Skeletal muscle satellite cell (primary cell): ENCODE measurements around the gene PDIK1L.

ENCODE experiments used
- H3K27me3 ChIP-seq: 2 replicates; pipeline ENCODE4 v1.7.0; 2013; ENCODE audit warnings: low read length; ENCODE audit not compliant: control insufficient read depth, insufficient read depth
- H3K36me3 ChIP-seq: 2 replicates; pipeline ENCODE4 v1.7.0; 2013; ENCODE audit warnings: mild to moderate bottlenecking, control low read depth, low read length; ENCODE audit not compliant: insufficient read depth
- H3K4me1 ChIP-seq: 2 replicates; pipeline ENCODE4 v1.7.0; 2013; ENCODE audit warnings: low read length; ENCODE audit not compliant: control insufficient read depth, insufficient read depth
- H3K4me2 ChIP-seq: 2 replicates; pipeline ENCODE4 v1.7.0; 2013; ENCODE audit warnings: mild to moderate bottlenecking, low read length
- H3K4me3 ChIP-seq: 2 replicates; pipeline ENCODE4 v1.7.0; 2013; ENCODE audit warnings: low read length
- H3K9ac ChIP-seq: 2 replicates; pipeline ENCODE4 v1.7.0; 2013; ENCODE audit warnings: mild to moderate bottlenecking, low read depth, low read length, moderate library complexity
- H3K9me3 ChIP-seq: replicated peaks from 2 replicates; pipeline ENCODE4 v1.7.0; 2013; ENCODE audit warnings: mild to moderate bottlenecking, control low read depth, low read length

PDIK1L gene

DNA sequence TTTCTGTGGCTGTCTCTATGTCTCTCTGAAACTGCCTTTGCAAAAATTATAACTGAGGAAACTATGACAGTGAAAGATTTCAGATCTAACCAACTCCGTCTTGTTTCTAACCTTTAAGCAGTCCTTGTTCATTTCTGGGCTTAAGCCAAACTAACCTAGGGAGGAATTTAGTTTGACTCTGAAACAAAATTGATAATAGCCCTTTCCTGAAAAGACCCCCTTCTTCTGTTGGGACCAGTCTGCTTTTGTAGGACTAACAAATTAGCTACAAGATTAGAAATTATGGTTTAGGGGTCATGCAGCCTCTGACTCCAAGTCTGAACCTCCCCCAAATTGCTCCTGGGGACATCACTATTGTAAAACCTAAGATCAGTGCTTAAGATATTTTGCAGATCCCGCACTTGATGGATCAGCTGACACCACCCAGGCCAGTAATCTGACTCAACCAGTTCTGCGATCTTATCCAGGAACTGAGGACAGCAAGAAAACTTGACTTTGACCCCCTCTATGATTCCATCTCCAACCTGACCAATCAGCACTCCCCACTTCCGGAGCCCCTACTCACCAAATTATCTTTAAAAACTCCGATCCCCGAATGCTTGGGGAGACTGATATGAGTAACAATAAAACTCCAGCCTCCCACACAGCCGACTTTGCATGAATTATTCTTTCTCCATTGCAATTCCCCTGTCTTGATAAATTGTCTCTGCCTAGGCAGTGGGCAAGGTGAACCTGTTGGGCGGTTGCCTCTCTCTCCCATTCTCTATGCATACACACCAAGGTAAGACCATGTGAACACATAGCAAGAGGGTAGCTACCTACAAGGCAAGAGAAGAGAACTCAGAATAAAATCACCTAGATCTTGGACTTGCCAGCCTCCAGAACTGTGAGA, 33.1 kb upstream of the PDIK1L start:
- Histone ChIP-seq H3K9me3 (no peaks in the 10 kb centered on the region), H3K36me3 (no peaks in the 10 kb centered on the region), H3K4me3 (no peak overlapping the region), H3K27me3 (peaks cover 56% of the 10 kb centered on the region), H3K4me1 (no peaks in the 10 kb centered on the region), H3K4me2 (no peak overlapping the region), H3K9ac (no peak overlapping the region)

DNA sequence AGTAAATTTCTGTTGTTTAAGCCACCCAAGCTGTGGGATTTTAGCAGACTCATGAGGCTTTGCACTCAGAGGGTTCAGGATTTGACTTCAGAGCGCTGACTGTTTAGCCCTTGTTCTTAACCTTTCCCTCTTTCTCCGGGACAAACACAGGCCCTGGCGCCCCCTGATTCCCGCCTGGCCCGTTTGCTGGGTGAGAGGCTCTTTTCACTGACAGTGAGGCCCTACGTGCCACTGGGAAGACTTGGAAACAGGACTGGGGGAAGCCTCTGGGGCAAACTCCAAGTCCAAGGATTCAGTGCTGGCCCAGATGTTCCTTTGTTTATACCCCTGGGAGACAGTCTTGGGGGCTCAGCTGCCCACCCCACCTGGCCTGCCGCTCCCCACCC, 32.5 kb upstream of the PDIK1L start:
- H3K4me3 ChIP-seq = no peak overlapping the region
- H3K4me1 ChIP-seq = no peaks in the 10 kb centered on the region
- H3K27me3 ChIP-seq = peaks cover 56% of the 10 kb centered on the region
- no peak overlapping the region for H3K4me2 ChIP-seq
- no peaks in the 10 kb centered on the region for H3K9me3 ChIP-seq
- H3K36me3 ChIP-seq = no peaks in the 10 kb centered on the region
- H3K9ac ChIP-seq = no peak overlapping the region

DNA sequence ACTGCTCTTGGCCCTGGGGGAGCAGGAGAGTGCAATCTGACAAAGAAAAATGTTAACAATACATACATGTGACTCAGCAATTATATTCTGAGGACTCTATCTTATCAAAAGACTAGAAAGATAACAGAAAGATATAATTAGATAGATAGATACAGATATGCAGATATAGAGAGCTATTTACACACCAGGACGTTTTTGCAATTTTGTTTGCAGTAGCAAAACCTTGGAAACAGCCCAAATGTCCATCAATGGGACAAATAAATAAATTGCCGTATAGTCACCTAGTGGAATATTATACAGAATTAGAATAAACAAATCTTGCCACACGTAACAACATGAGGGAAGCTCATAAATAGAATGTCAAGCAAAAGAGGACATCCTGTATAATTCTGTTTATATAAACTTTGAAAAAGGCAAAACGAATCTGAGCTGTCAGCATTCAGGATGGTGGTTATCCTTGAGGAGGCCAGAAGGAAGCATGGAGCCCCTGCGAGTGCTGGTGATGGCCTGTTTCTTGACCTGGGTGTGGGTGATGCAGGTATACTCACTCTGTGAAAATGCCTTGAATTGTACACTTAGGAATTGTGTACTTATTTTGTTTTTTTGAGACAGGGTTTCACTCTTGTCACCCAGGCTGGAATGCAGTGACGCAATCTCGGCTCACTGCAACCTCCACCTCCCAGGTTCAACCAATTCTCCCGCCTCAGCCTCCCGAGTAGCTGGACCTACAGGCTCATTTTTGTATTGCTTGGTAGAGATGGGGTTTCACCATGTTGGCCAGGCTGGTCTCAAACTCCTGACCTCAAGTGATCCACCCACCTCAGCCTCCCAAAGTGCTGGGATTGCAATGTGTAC, 31.4 kb upstream of the PDIK1L start:
- H3K4me3 ChIP-seq = no peak overlapping the region
- no peaks in the 10 kb centered on the region for H3K9me3 ChIP-seq
- H3K36me3 ChIP-seq = no peaks in the 10 kb centered on the region
- no peak overlapping the region for H3K9ac ChIP-seq
- H3K27me3 ChIP-seq = peaks cover 56% of the 10 kb centered on the region
- H3K4me2 ChIP-seq = no peak overlapping the region
- no peaks in the 10 kb centered on the region for H3K4me1 ChIP-seq

DNA sequence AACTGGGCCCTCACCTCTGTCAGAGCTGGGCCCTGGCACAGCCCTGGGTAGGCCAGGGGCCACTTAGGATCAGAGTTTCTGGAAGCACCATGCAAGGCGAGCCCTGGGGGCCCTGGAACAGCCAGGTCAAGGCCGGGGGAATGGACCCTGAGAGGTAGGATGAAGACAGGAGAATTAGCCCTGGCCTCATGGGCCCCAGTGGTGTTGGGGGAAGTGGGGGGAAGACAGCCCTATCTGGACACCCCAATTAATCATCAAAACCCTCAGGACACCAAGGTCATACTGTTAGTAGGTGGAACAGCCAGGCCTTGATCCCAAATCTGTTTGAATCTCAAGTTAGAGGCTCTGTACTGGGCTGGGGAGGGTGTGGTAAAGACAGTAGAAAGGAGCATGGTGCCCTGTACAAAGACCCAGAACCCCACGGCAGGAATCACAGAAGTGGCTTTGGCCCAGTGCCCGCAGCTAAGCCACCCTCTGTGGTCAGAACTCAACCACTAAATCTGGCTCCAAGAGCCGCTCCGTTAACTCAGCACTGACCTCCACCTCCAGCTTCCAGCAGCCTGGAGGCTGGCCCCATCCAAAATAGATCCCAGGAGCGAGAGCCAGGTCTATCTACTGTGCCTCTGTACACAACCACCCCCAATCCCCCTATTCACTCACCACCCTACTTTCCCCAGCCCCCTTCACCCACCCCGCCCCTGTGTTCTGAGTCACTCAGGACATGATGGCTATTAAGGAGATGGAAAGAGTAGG, 30.2 kb upstream of the PDIK1L start:
- Histone ChIP-seq H3K36me3 (no peaks in the 10 kb centered on the region), H3K4me2 (no peak overlapping the region), H3K4me1 (no peaks in the 10 kb centered on the region), H3K4me3 (no peak overlapping the region), H3K27me3 (peaks cover 52% of the 10 kb centered on the region), H3K9ac (no peak overlapping the region), H3K9me3 (no peaks in the 10 kb centered on the region)

DNA sequence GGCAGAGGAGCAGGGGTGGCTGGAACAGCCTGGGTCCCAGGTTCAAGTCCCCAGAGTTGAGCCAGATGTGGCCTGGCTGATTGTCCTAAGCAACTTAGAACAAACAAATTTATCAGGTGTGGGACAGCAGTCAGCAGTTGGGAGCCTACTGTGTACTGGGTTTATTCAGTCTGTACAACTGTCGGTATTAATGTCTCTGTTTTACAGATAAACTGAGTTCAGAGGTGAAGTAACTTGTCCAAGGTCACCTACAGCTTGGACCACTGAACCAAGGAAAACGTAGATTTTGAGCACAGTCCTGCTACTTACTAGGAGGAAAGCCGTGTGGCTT, 29.6 kb upstream of the PDIK1L start:
- Histone ChIP-seq H3K9ac (no peak overlapping the region), H3K4me2 (no peak overlapping the region), H3K4me3 (no peak overlapping the region), H3K27me3 (peaks cover 54% of the 10 kb centered on the region), H3K9me3 (no peaks in the 10 kb centered on the region), H3K36me3 (no peaks in the 10 kb centered on the region), H3K4me1 (no peaks in the 10 kb centered on the region)

DNA sequence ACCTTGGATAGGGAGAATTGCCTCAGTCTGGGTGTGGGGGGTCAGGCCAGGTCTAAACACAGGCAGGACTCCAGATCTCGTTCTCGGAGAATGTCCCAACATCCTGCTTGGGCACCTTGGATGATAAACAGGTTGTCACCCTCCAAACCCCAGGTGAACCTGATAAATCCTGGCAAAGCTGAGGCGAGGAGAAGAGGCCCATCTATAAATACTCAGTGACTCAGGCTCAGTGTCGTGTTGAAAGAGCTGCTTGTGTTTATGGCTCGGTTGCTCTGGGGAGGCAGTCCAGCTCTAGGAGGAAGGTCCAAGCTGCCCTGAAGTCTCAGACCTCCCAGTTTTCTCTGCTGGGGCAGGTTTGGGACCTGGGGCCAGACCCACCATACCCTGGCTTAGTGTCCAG, 28.4 kb upstream of the PDIK1L start:
- Histone ChIP-seq H3K27me3 (peaks cover 47% of the 10 kb centered on the region), H3K9me3 (no peaks in the 10 kb centered on the region), H3K9ac (no peak overlapping the region), H3K4me2 (no peak overlapping the region), H3K4me1 (no peaks in the 10 kb centered on the region), H3K36me3 (no peaks in the 10 kb centered on the region), H3K4me3 (no peak overlapping the region)

DNA sequence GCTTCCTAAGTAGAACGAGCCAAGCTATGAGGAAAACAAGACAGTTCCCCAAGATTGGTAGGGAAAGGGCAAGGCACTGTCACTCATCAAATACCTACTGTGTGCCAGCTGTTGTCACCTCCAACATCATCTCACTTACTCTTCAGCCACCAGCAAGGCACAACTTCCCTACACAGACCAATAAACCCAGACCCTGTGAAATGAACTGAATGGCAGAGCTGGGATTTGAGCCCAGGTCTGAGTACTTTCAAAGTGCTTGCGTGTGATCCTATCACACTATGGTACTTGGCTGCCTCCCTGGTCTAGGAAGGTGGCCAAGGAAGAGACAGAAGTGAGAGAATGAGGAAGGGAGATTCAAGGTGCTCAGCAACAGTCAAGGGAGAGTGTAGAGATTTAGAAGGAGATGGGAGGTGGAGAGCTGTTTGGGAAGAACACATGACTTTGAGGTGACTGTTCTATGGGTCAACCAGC, 27.5 kb upstream of the PDIK1L start:
- Histone ChIP-seq H3K4me3 (no peak overlapping the region), H3K4me1 (no peaks in the 10 kb centered on the region), H3K27me3 (peaks cover 44% of the 10 kb centered on the region), H3K4me2 (no peak overlapping the region), H3K9me3 (no peaks in the 10 kb centered on the region), H3K9ac (no peak overlapping the region), H3K36me3 (no peaks in the 10 kb centered on the region)

DNA sequence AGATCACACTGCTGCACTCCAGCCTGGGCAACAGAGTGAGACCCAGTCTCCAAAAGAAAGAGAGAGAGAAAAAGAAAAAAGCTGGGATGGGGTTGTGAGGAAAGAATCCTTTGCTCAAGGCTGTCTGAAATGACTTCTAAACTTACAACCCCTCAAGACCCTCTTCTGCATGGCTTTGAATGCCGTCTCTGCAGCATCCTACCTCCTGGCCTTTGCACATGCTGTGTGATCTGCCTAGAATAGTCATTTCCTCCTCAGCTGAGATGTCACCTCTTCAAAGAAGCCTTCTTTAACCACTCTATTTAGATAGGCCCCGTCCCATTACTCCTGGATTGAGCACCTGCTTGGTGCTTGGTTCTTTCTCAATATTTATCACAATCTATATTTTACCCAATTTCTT, 26.8 kb upstream of the PDIK1L start:
- Histone ChIP-seq H3K9me3 (no peaks in the 10 kb centered on the region), H3K9ac (no peak overlapping the region), H3K27me3 (peaks cover 44% of the 10 kb centered on the region), H3K4me1 (no peaks in the 10 kb centered on the region), H3K4me3 (no peak overlapping the region), H3K36me3 (no peaks in the 10 kb centered on the region), H3K4me2 (no peak overlapping the region)

DNA sequence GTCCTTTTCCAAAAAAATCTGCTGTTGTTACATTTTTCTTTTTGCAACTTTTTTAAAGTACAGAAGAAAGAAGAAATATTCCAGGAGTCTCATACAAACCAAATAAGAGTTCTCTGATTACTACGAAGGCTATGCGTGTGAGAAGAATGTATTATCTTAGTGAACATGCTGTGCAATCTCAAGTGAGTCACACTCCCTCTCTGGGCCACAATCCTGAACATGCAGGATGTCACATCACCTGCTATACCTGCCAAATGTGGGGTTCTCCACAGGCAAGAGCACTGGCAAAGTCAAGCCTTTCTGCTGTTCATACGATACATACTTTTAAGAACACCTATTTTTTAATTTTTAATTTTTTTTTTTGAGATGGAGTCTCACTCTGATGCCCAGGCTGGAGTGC, 22.5 kb upstream of the PDIK1L start:
- Histone ChIP-seq H3K9ac (no peak overlapping the region), H3K4me2 (no peak overlapping the region), H3K36me3 (no peaks in the 10 kb centered on the region), H3K27me3 (peaks cover 58% of the 10 kb centered on the region), H3K4me1 (no peaks in the 10 kb centered on the region), H3K9me3 (no peaks in the 10 kb centered on the region), H3K4me3 (no peak overlapping the region)

DNA sequence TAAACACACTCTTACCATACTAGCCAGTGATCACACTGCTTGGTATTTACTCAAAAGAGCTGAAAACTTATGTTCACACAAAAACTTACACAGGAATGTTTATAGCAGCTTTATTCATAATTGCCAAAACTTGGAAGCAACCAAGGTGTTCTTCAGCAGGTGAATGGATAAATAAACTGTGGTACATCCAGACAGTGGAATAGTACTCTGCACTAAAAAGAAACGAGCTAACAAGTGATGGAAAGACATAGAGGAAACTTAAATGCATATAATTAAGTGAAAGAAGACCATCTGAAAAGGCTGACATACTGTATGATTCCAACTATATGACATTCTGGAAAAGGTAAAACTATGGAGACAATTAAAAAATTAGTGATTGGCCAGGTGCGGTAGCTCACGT, 20.7 kb upstream of the PDIK1L start:
- Histone ChIP-seq H3K9ac (no peak overlapping the region), H3K4me2 (no peak overlapping the region), H3K4me1 (peaks cover 4% of the 10 kb centered on the region), H3K27me3 (peaks cover 46% of the 10 kb centered on the region), H3K36me3 (no peaks in the 10 kb centered on the region), H3K9me3 (no peaks in the 10 kb centered on the region), H3K4me3 (no peak overlapping the region)

DNA sequence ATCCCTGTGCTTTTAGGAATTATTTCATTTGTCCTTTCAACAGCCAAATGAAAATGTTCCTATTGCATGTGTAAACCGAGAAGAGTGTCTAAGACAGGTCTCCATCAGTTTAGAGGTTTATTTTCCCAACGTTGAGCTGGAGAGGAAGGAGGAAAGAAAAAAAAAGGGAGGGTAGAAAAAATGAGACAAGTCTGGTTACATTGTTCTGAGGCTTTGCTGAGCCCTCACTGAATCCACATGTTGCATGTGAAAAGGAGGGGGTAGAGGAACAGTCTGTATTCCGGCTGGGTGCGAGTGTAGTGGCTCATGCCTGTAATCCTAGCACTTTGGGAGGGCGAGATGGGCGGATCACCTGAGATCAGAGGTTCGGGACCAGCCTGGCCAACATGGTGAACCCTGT, 19.2 kb upstream of the PDIK1L start:
- no peak overlapping the region for H3K4me2 ChIP-seq

More for the DNA sequence above, 19.2 kb upstream of the PDIK1L start:
- Histone ChIP-seq H3K27me3 (peaks cover 46% of the 10 kb centered on the region), H3K36me3 (no peaks in the 10 kb centered on the region), H3K4me1 (peaks cover 4% of the 10 kb centered on the region), H3K9ac (no peak overlapping the region), H3K9me3 (no peaks in the 10 kb centered on the region), H3K4me3 (no peak overlapping the region)
